ENCODE results near the gene CRPPA. TPM values are rescaled to one million over a fixed set of nuclear protein-coding genes. Genes with fewer than 3 reads are reported as not detected.
"Not testable (repeated sequence)": the region's sequence is repeated elsewhere in the genome, so short reads cannot be mapped to it uniquely, and the experiment has no call there.

CRPPA gene
- total and polyA plus RNA-seq, 11 donors: 0.98 to 8.5 (median 6.0) TPM

GRCh38 chr7:16463520-16463919 is 42.2 kb upstream of the CRPPA start:
- ATAC-seq: no peak
- H3K4me1 ChIP-seq: peaks cover 0 to 10% (median 0%) of the 10 kb centered on the region in 12 donors
- WGBS, 4 donors: 50 to 65% (median 56%) methylated on average over 2 of the region's 2 CpGs
- no peaks in the 10 kb centered on the region for H3K36me3 ChIP-seq
- H3K27me3 ChIP-seq: peaks cover 0 to 4% (median 0%) of the 10 kb centered on the region in 9 donors
- no peak overlapping the region for H3K4me3 ChIP-seq
- DNase-seq: no peak
- TF ChIP-seq CTCF (IDR thresholded peaks at IDR 0.05) (no peak), POLR2A (IDR thresholded peaks at IDR 0.05) (no peak)
- intact Hi-C loops (cut with DNase I): no loop called here
- no peaks in the 10 kb centered on the region for H3K9me3 ChIP-seq
- no peak overlapping the region for H3K27ac ChIP-seq

- ATAC-seq: no peak
- intact Hi-C loops (cut with DNase I): no loop called here
- DNase-seq: no peak
- Histone ChIP-seq H3K4me3 (no peak overlapping the region), H3K27ac (no peak overlapping the region), H3K9me3 (no peaks in the 10 kb centered on the region), H3K4me1 (peaks cover 0 to 10% (median 0%) of the 10 kb centered on the region in 12 donors), H3K27me3 (peaks cover 0 to 4% (median 0%) of the 10 kb centered on the region in 9 donors), H3K36me3 (no peaks in the 10 kb centered on the region)
- WGBS, 4 donors: 85 to 93% (median 91%) methylated on average over 7 of the region's 7 CpGs
- TF ChIP-seq CTCF (IDR thresholded peaks at IDR 0.05) (no peak), POLR2A (IDR thresholded peaks at IDR 0.05) (no peak)
These were observed 41.1 kb upstream of the CRPPA start for GRCh38 chr7:16462431-16462889.

DNA sequence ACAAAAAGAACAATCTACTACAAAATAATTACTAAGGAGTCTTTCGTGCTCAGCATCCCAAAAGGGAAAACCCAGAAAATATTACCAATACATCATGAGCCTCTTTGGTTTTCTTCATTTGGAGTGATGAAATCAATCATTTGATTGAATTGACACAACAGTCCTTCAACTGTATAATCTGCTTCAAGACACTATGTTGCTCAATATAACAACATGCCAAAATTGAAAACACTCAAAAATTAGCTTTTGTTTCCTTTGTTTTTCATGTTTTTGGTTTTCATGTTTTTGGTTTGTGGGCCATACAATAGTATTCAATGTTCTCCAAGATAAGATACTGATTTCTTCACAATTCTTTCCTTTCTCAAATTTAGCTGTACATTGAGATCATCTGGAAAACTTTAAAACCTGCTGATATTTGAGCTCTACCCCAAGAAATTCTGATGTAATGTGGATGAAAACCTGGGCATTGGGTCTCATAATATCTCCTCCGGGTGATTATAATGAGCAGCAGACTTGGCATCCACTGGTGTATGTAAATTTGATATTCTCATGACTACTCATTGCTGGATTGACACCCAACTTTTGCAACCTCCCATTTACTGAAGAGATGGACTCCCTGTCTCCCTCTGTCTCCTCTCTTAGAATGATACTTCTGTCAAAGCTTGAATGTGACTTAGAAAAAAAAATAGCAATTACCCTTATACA is 39.6 kb upstream of the CRPPA start:
- peaks cover 0 to 4% (median 0%) of the 10 kb centered on the region in 9 donors for H3K27me3 ChIP-seq
- no peaks in the 10 kb centered on the region for H3K36me3 ChIP-seq
- no peak overlapping the region for H3K27ac ChIP-seq
- H3K9me3 ChIP-seq: peaks cover 0 to 6% (median 0%) of the 10 kb centered on the region in 12 donors
- ATAC-seq (no peak), DNase-seq (no peak)
- H3K4me3 ChIP-seq: no peak overlapping the region
- 81 to 89% (median 83%) methylated on average over 2 of the region's 2 CpGs for WGBS, 4 donors
- H3K4me1 ChIP-seq: peaks cover 0 to 10% (median 0%) of the 10 kb centered on the region in 12 donors
- TF ChIP-seq CTCF (IDR thresholded peaks at IDR 0.05) (no peak), POLR2A (IDR thresholded peaks at IDR 0.05) (no peak)
- intact Hi-C loops (cut with DNase I): no loop called here

- H3K27me3 ChIP-seq; H3K4me1 ChIP-seq; ATAC-seq; H3K36me3 ChIP-seq; DNase-seq; H3K4me3 ChIP-seq; H3K27ac ChIP-seq; H3K9me3 ChIP-seq; intact Hi-C loops (cut with DNase I): not testable (repeated sequence)
- 38 to 45% (median 43%) methylated on average over 1 of the region's 1 CpG for WGBS, 4 donors
These were observed 35.0 kb upstream of the CRPPA start for GRCh38 chr7:16456303-16456702.
